Chondrocyte (in vitro differentiated cells): Measurements from ENCODE around the gene CLCN5. TPM values are rescaled to one million over a fixed set of nuclear protein-coding genes. Genes with fewer than 3 reads are reported as not detected.

ENCODE experiments used
- DNase-seq: peaks from one replicate; pipeline ENCODE4 v3.0.0; 2021; ENCODE audit warnings: mixed read lengths, low spot score
- H3K27ac Mint-ChIP-seq: one replicate; pipeline ENCODE4 v1.8.0; 2021; ENCODE audit warnings: mild to moderate bottlenecking, moderate library complexity, mixed read lengths; ENCODE audit not compliant: unreplicated experiment
- H3K27me3 Mint-ChIP-seq: 2 replicates; pipeline ENCODE4 v1.8.0; 2021; ENCODE audit warnings: low read depth, mixed read lengths
- H3K36me3 Mint-ChIP-seq: 2 replicates; pipeline ENCODE4 v1.8.0; 2021; ENCODE audit warnings: low read depth, mixed read lengths
- H3K4me1 Mint-ChIP-seq: 2 replicates; pipeline ENCODE4 v1.8.0; 2021; ENCODE audit warnings: low read depth, mild to moderate bottlenecking, mixed read lengths
- H3K4me3 Mint-ChIP-seq: one replicate; pipeline ENCODE4 v1.8.0; 2021; ENCODE audit warnings: mild to moderate bottlenecking, moderate library complexity, mixed read lengths; ENCODE audit not compliant: unreplicated experiment
- H3K9me3 Mint-ChIP-seq: 2 replicates; pipeline ENCODE4 v1.8.0; 2021; ENCODE audit warnings: low read depth, mixed read lengths
- total RNA-seq: library from RNA; stranded (reverse); gene quantifications from 3 replicates; pipeline ENCODE4 v1.2.1, GENCODE V29; 2021
- TF ChIP-seq, protein P1 (sequence below): fragments of 200-600 bp; sonication (generic); IDR thresholded peaks from 2 replicates; pipeline ENCODE4 v1.5.0; 2021; ENCODE audit warnings: antibody characterized with exemption, mild to moderate bottlenecking, moderate library complexity

CLCN5 gene
- total RNA-seq, 1 donor from 2014 or later = 17.9 TPM

GRCh38 chrX:50108264-50108663, 185.9 kb downstream of the CLCN5 start:
- peaks cover 2% of the 10 kb centered on the region for H3K9me3 Mint-ChIP-seq
- no peaks in the 10 kb centered on the region for H3K4me1 Mint-ChIP-seq
- H3K4me3 Mint-ChIP-seq = no peak overlapping the region
- no peaks in the 10 kb centered on the region for H3K36me3 Mint-ChIP-seq
- H3K27me3 Mint-ChIP-seq = no peaks in the 10 kb centered on the region
- TF ChIP-seq, protein P1, sequence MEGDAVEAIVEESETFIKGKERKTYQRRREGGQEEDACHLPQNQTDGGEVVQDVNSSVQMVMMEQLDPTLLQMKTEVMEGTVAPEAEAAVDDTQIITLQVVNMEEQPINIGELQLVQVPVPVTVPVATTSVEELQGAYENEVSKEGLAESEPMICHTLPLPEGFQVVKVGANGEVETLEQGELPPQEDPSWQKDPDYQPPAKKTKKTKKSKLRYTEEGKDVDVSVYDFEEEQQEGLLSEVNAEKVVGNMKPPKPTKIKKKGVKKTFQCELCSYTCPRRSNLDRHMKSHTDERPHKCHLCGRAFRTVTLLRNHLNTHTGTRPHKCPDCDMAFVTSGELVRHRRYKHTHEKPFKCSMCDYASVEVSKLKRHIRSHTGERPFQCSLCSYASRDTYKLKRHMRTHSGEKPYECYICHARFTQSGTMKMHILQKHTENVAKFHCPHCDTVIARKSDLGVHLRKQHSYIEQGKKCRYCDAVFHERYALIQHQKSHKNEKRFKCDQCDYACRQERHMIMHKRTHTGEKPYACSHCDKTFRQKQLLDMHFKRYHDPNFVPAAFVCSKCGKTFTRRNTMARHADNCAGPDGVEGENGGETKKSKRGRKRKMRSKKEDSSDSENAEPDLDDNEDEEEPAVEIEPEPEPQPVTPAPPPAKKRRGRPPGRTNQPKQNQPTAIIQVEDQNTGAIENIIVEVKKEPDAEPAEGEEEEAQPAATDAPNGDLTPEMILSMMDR = no peak
- H3K27ac Mint-ChIP-seq = no peak overlapping the region
- no peak for DNase-seq

- Mint-ChIP-seq H3K4me3 (no peak overlapping the region), H3K9me3 (peaks cover 8% of the 10 kb centered on the region), H3K36me3 (no peaks in the 10 kb centered on the region), H3K4me1 (no peaks in the 10 kb centered on the region), H3K27me3 (no peaks in the 10 kb centered on the region), H3K27ac (no peak overlapping the region)
- DNase-seq = no peak
- TF ChIP-seq, protein P1 = no peak
Observed at GRCh38 chrX:50111742-50112141, 189.3 kb downstream of the CLCN5 start.

- Mint-ChIP-seq H3K9me3 (peaks cover 5% of the 10 kb centered on the region), H3K4me1 (no peaks in the 10 kb centered on the region), H3K27me3 (no peaks in the 10 kb centered on the region), H3K36me3 (no peaks in the 10 kb centered on the region), H3K27ac (no peak overlapping the region), H3K4me3 (no peak overlapping the region)
- no peak for DNase-seq
- TF ChIP-seq, protein P1 = no peak
Observed at GRCh38 chrX:50114113-50114512, 191.7 kb downstream of the CLCN5 start.

DNA sequence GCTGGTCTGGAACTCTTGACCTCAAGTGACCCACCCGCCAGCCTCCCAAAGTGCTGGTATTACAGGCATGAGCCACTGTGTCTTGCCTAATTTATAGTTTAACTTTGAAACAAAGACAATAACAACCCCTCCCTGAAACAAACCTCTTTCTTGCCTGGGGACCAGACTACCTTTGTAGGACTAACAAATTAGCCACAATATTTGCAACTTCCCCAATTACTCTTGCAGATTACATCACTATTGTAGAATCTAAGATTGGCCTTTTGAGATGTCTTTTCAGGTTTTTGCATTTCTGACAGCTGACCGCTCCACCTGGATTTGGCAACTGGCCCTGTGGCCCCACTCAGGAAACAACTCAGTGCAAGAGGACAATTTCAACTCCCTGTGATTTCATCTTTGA, 193.6 kb downstream of the CLCN5 start:
- Mint-ChIP-seq H3K36me3 (no peaks in the 10 kb centered on the region), H3K4me3 (no peak overlapping the region), H3K9me3 (peaks cover 5% of the 10 kb centered on the region), H3K4me1 (no peaks in the 10 kb centered on the region), H3K27me3 (no peaks in the 10 kb centered on the region), H3K27ac (no peak overlapping the region)
- no peak for DNase-seq
- TF ChIP-seq, protein P1 = no peak

- no peak overlapping the region for H3K27ac Mint-ChIP-seq
- peaks cover 8% of the 10 kb centered on the region for H3K9me3 Mint-ChIP-seq
- DNase-seq = no peak
- no peak overlapping the region for H3K4me3 Mint-ChIP-seq
- H3K4me1 Mint-ChIP-seq = no peaks in the 10 kb centered on the region
- TF ChIP-seq, protein P1 = no peak
- H3K36me3 Mint-ChIP-seq = no peaks in the 10 kb centered on the region
- H3K27me3 Mint-ChIP-seq = no peaks in the 10 kb centered on the region
Observed at GRCh38 chrX:50117476-50117875, 195.1 kb downstream of the CLCN5 start.
